Stimulated activated CD8-positive, alpha-beta memory T cell treated with anti-CD3 and anti-CD28 coated beads, Interleukin-15, amount 100 ng/mL, for 24 hours (primary cell): ENCODE data around the gene PRPSAP1.
"Not testable (repeated sequence)": the region's sequence is repeated elsewhere in the genome, so short reads cannot be mapped to it uniquely, and the experiment has no call there.

Experiments
- DNase-seq: peaks from one replicate; pipeline ENCODE4 v3.0.0-alpha.2; 2020; ENCODE audit warnings: low read depth

Gene PRPSAP1

DNA sequence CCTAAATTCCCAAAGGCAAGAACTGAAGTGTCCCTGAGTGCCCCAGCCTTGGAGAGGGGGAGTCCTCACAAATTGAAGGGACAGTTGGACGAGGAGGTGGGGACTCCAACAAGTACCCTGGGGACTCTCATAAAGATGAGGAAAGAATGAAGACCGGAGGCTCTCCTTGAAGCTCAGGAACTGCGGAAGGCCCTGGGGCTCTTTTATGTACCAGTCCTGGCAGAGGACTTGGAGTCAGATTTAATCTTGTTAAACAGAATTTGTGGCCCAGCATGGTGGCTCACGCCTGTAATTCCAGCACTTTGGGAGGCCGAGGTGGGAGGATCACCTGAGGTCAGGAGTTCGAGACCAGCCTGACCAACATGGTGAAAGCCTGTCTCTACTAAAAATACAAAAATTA lies 6.1 kb upstream of the PRPSAP1 start:
- DNase-seq: not testable (repeated sequence)

DNA sequence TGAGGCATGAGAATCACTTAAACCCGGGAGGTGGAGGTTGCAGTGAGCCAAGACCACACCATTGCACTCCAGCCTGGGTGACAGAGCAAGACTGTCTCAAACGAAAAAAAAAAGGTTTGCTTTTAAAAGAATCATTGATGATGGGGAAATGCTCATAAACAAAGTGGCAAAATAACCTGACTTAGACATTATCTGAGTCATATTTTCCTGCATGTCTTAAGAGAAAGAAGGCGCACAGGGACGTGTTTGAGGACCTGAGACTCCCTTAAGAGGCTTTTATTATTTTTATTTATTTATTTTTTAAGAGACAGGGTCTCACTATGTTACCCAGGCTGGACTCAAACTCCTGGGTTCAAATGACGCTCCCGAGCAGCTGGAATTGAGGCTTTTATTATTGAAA lies 5.7 kb upstream of the PRPSAP1 start:
- no peak for DNase-seq

DNA sequence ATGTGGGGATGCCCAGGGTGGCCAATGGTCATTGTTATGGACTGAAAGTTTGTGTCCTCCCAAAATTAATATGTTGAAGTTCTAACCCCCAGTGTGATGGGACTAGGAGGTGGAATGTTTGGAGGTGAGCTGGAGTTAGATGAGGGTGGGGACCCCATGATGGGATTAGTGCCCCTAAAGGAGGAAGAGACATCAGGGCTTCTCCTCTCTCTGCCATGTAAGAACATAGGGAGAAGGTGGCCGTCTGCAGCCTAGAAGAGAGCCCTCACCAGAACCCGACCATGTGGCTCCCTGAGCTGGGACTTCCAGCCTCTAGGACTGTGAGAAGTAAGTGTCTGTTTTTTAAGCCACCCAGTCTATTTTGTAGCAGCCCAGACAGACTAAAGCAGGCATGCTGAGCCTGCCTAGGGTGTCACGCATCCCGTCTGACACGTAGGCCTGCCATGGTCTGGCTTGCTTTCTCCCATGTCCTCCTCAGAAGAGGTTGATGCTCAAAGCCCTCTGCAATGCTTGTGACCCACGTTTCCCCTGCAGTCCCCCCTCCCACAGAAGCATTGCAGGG lies 4.0 kb upstream of the PRPSAP1 start:
- DNase-seq: no peak

DNA sequence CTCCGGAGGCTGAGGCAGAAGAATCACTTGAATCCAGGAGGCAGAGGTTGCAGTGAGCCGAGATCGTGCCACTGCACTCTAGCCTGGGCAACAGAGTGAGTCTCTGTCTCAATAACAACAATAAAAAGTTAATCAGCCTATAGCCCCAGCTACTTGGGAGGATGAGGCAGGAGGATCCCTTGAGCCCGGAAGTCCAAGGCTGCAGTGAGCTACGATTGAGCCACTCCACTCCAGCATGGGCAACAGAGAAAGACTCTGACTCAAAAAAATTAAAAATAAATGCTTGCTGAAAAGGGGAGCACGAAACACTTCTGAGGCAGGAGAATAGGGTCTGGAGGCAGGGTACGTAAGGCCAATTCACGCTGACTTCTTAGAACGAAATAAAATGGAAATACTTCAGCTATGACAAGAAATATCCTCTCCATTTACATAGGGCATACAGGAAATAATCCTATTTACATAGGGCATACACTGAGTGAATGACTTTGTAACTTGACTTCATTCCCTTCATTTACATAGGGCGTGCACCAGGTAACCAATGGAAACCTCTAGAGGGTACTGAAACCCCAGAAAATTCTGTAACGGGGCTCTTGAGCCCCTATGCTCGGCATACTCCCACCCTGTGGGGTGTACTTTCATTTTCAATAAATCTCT lies 3.2 kb upstream of the PRPSAP1 start:
- DNase-seq: no peak

DNA sequence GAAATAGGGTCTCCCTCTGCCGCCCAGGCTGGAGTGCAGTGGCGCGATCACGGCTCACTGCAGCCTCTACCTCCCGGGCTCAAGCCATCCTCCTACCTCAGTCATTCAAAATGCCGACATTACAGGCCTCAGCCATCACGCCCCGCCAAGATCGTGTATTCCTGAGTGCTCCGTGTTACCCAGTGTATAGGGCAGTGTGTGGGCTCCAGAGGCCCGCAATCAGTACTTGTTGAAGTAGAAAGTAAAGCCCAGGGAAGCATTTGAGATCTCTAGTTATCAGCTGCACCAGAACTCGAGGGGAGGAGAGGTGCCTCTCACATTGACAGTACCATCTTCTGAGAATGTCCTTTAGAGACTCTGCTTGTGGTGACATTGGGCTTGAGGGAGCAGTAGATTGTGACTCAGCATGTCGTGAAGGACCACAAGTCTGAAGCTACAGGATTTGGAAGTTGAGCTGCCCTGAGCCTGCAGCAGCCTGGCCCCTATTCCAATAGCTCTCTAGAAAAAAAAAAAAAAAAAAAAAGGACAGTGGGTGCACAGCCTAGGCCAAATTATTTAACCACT lies 1.1 kb upstream of the PRPSAP1 start:
- DNase-seq: no peak

DNA sequence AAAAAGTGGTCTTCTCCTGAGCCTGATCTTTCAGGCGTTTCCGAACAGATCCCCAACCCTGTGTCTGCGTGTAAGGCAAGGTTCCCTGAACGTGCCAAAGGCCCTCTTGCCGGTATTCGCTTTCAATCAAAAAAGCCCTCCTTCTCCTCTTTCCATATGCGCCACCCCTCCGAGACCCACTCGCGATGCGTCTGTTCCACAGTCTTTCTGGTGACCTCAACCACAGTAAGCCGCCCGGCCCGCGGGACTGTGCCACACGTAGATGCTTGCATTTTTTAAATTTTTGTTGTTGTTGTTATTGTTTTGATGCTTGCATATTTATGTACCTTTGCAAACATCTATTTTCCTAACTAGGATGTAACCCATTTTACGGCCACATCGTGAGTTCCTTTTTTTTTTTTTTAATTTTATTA lies 607 bp upstream of the PRPSAP1 start:
- DNase-seq: no peak

DNA sequence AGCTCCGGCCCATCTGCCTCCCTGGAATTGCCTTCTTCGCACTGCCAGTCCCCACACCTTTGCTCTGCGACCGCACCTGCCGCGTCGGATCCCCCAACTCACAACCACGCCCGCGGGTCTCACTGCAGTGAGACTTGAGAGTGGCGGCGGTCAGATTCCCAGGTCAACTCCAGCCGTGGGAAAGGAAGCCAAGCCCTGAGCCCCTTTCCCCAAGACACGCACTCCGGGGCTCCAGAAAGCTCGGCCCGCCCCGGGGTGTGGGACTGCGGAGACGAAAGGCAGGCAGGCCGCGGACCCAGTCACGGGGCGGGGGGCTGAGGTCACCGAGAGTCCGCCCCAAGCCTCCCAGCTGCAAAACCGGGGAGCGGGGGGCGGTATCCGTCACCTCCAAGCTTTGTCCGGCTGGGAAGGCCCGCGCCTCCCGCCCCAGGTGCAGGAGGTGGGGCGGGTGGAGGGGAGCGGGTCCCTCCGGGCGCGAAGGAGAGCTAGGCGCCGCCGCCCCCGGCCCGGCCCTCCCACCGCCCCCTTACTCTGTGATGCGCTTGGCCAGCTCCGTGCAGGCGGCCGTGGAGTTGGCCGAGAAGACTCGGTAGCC lies 615 bp downstream of the PRPSAP1 start:
- DNase-seq: no peak

DNA sequence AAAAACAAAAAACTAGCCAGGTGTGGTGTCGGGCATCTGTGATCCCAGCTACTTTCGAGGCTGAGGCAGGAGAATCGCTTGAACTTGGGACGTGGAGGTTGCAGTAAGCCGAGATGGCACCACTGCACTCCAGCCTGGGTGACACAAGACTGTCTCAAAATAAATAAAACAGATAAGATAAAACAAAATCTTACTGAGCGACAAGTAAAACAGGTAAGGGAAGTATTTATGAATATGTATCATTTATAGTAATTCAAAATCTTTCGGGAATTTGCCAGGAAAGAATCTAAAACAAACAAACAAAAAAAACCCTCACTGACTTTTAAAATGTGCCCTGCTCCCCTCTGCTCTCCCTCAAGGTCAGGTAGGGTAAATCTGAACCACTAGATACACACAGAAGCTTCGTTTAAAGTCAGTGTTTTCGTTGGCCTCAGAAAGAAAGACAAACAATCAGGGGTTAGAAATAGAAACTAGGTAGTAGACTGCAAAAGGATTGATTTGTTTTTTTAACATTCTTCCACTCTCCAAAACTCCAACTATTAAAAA lies 2.1 kb downstream of the PRPSAP1 start:
- DNase-seq: no peak

DNA sequence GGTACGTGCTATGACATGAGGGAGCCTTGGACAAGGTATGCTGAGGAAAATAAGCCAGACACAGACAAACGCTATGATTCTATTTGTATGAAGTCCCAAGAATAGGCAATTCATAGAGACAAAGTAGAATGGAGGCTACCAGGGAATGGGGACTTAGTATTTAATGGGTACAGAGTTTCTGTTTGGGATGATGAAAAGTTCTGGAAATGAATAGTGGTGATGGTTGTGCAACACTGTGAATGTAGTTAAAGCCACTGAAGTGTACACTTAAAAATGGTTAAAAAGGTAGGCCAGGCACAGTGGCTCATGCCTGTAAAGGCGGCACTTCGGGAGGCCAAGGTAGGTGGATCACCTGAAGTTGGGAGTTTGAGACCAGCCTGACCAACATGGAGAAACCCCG lies 3.3 kb downstream of the PRPSAP1 start:
- no peak for DNase-seq

DNA sequence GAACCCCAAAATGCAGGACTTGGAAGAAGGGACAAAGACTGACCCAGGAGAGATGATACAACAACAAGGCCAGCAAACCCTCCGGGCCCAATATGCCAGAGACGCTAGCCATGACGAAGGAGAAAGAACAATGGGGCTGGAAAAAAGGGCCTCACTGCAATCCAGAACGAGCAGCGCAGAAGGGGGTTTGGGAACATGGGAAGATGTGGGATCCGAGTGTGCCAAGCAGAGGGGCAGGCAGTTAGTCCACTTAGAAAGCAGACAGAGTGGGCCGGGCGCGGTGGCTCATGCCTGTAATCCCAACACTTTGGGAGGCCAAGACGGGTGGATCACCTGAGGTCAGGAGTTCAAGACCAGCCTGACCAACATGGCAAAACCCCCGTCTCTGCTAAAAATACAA lies 6.8 kb downstream of the PRPSAP1 start:
- not testable (repeated sequence) for DNase-seq

DNA sequence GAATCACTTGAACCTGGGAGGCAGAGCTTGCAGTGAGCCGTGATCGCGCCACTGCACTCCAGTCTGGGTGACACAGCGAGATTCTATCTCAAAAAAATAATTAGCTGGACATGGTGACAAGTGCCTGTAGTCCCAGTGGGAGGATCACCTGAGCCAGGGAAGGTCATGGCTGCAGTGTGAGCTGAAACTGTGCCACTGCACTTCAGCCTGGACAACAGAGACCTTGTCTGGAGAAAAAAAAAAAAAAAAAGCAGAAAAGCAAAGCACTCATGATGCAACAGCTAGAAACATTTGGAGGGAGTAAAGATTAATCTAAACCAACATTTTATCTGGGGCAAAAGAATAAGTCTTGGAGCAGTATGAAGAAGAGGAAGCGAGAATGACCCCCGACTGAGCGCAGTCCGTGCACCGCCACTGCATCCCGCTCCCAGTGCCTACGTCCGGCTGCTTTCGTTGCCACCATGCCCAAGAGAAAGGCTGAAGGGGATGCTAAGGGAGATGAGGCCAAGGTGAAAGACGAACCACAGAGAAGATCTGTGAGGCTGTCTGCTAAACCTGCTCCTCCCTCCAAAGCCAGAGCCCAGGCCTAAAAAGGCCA lies 8.2 kb downstream of the PRPSAP1 start:
- no peak for DNase-seq

DNA sequence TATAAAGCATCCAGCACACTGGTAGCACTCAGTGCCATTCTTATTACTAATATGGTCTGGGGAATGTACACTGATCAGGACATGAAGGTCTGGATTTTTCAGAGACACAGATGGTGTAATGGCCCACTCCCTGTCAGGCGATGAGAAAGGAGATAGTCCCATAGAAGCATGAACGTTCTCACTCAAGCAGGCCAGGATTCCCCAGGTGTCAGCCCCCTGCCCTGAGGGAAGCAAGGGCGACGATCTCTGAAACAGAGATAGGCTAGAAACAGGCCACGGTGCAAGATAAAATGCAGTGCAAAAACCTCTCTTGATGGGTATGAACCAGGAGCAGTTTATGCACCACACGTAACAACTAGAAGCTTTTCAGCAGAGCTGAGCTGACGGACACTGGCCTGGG lies 10.6 kb downstream of the PRPSAP1 start:
- DNase-seq: no peak

DNA sequence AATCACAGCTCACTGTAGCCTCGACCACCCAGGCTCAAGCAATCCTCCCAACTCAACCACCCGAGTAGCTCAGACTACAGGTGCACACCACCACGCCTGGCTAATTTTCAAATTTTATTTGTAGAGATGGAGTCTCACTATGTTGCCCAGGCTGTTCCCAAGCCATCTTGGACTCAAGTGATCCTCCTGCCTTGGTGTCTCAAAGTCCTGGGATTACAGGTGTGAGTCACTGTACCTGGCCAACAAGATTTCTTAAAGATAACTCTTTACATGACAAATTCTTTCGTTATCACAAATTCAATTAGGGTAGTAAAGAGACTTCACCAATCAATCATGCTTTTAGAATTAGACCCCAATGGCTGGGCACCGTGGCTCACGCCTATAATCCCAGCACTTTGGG lies 12.4 kb downstream of the PRPSAP1 start:
- no peak for DNase-seq

DNA sequence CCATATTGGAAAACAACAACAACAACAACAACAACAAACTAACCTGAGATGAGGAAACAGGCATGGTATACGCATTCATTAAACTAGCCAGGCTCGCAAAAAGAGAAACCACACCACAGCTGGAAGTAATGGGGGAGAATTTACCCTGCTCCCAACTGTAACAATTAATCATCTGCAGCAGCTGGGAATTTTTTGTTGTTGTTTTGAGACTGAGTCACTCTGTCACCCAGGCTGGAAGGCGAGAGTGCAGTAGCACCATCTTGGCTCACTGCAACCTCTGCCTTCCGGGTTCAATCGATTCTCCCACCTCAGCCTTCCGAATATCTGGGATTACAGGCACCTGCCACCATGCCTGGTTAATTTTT lies 16.3 kb downstream of the PRPSAP1 start:
- no peak for DNase-seq

DNA sequence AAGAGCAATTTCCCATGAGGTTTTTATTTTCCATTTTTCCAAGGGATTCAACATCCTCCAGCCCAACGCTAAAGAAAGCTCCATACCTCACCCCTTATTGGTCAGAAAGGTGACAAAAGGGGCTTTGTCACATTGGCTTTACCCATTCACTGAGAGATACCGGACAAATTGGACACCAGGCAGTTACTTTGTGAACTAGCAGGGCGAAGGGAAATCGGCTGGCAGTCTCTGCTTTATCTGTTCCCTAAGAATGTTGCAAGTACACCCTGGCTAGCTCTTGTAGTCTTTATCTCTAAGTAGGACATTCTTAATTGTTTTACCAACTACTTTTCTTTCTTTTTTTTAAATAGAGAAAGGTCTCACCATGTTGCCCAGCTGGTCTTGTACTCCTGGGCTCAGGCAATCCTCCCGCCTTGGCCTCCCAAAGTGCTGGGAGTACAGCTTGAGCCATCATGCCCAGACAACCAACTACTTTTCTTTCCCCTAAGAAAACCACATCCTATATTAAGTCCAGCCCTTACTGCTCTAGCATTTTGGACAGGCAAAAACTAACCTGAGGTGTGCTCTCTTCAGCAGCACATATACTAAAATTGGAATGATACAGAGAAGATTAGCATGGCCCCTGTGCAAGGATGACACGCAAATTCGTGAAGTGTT lies 16.8 kb downstream of the PRPSAP1 start:
- no peak for DNase-seq

DNA sequence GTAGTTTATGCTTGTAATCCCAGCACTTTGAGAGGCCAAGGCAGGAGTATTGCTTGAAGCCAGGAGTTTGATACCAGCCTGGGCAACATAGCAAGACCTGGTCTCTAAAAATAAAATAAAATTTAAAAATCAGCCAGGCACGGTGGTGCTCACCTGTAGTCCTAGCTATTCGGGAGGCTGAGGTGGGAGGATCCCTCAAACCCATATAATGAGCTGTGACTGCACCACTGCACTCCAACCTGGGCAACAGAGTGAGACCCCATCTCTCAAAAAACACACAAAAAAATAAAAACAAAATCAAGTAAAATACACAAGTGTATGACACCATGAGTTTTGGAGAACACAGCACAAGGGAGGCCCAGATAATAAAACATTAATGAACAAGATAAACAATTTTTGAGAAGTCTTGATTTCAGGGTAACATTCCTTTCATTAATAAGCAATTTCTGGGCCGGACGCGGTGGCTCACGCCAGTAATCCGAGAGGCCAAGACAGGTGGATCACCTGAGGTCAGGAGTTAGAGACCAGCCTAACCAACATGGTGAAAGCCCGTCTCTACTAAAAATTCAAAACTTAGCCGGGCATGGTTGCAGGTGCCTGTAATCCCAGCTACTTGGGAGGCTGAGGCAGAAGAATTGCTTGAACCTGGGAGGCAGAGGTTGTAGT lies 17.9 kb downstream of the PRPSAP1 start:
- DNase-seq: no peak

DNA sequence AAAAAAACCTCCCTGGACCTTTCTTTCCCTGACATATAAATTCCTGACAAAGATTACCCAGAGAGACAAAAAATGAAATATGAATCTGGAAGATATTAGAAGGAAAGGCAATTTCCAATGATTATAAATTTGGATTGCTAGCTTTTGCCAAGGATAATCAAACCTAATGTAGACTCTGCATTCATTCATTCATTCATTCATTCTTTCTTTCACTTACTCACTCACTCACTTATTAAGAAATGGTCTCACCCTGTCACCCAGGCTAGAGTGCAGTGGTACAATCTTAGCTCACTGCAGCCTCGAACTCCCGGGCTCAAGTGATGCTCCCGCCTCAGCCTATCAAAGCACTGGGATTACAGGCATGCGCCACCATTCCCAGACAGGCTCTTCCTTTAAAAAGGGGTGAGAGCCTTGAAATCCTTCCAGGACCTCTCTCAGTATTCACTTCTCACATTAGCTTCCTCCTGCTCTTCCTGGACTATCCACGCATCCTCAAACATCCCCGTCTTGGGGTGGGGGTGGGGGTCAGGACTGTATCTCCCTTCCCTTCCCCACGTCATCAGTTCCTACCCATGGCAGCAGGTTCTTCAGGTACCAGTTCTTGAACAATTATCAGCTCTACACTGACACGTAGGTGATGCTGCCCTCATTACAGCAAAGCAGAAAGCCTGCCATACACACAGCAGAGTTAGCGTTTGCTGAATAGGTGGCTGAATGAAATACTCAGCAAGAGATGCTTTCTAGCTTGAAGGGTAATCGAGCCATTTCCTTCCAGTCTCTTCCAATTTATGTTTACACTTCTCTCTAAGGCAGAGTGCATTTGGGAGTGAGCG lies 19.8 kb downstream of the PRPSAP1 start:
- DNase-seq: no peak

DNA sequence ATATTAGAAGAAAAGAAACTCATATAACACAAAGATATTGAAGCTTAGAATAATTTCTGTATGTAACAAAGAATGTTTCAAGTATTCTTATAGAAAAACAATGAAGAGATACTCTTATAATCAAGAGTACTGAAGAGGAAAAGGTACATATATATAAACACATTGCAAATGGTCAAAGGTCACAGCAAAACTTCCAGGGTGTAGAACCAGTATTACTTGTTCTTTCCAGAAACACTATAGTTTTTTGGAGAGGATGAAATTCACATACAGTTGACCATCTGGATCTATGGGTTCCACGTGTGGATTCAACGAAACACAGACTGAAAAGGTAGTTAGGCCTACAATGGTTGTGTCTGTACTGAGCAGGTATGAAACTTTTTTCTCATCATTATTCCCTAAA lies 22.6 kb downstream of the PRPSAP1 start:
- no peak for DNase-seq

DNA sequence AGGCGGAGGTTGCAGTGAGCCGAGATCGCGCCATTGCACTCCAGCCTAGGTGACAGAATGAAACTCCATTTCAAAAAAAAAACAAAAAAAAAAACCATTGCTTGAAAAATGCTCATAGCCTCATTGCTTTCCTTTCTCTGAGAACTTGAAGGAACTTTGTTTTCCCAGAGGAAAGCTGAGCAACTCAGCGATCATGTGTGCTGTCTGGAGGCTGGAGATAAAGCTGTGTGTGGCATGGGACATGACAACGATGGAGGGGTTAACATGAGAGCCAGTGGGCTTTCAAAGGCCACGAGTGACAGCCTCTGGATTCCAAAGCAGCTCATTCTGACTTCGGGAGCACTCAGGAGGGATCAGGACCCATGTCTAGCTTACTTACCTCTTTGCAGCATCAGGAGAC lies 24.1 kb downstream of the PRPSAP1 start:
- no peak for DNase-seq

DNA sequence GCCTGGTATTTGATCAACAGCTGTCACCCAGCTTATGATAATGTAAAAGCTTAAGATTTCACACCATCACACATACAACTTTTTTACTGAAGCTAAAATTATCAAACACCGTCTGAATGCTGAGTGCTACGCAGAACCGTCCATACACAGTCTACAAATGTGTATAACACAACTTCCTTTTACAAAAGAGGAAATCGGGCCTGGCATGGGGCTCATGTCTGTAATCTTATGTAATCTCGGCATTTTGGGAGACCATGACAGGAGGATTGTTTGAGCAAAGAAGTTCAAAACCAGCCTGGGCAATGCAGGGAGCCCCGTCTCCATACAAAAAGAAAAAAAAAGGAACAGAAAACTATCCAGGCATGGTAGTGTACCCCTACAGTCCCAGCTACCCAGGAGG lies 26.0 kb downstream of the PRPSAP1 start:
- no peak for DNase-seq

DNA sequence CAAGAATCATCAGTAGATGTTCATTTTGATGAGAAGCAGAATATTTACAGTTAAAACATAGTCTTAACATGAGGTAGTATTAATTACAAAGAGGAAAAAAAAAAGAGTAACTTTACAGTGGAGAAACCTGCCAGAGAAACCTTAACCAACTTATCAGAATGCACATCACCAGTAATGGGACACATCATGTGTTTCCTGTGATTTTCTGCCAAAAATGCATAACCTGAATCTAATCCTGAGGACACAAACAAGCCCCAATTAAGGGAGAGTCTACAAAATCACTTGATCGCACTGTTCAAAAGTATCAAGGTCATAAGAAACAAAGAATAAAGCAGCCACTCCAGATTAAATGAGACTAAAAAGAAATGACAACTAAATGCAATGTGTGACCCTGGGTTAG lies 27.4 kb downstream of the PRPSAP1 start:
- DNase-seq: no peak
